ENCODE data around the gene MACROD2. TPM values are rescaled to one million over a fixed set of nuclear protein-coding genes. Genes with fewer than 3 reads are reported as not detected.
"Not testable (repeated sequence)": the region's sequence is repeated elsewhere in the genome, so short reads cannot be mapped to it uniquely, and the experiment has no call there.

MACROD2 gene
- total RNA-seq, 1 donor from 2014 or later = 60.4 TPM

DNA sequence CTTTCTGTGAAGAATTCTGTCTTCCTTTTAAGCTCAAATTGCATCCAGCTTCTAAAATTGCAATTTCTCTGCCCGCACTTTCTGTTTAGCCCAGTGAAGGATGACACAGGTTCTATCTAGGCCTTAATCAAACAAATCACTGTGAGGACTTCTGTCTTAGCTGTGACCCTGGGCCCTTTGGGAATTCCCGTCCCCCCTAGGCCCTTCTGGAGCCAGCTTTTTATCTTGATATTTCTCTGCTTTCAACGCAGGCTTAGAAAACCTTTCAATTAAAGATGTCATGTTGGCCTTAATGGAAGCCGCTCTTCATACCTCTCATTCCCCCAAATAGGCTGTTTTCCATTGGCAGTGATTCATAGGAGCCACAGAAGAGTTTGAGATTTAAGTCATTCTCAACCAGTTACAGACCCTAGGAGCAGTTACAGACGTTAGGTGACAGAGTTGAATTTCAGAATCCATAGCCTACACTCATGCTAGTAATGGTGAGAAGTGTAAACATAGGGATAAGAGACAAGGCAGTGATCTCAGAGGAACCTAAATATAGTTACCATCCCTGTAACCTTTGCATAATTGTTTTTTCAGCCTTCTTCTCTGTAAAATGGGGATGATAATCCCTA lies 416.9 kb downstream of the MACROD2 start:
- no peak for DNase-seq

DNA sequence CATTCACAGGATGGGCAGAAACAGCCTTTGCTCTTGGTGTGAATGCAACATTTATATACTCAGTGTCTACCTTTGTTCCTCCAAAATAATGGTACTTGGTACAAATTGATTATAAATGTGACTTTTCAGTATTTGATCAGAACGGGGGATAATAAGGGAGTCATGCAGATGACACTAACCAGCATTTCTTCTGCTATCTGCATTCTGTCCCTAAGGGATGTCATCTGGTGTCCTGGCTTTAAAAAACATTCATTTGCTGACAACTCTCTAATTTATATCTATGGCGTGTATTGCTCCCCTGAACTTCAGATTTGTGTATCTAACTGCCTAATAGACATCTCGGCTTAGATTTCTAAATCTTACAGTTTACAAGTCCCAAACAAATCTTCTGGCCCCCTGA lies 418.5 kb downstream of the MACROD2 start:
- DNase-seq = no peak

GRCh38 chr20:14414560-14414959 lies 419.2 kb downstream of the MACROD2 start:
- no peak for DNase-seq

GRCh38 chr20:14415467-14415866 lies 420.2 kb downstream of the MACROD2 start:
- no peak for DNase-seq

DNA sequence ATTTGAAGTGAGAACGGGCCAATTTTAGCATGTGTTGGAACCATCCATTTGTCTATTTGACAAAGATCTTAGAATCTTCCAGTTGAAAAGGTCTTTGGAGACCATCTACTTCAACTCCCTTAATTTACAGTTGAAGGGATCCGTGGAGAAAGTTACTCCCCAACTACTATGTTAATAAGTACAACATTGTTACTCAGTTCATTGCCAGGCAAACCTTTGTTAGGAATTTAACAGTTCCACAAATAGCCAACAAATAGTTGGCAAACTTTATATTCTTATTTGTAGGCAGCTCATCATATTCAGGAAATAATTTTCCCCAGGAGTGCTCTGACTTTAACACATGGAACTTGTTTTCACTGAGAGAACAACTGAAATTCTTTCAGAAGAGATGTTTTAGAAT lies 423.1 kb downstream of the MACROD2 start:
- DNase-seq = no peak

- no peak for DNase-seq
These were observed 427.6 kb downstream of the MACROD2 start for GRCh38 chr20:14422892-14423291.

GRCh38 chr20:14431568-14431967 lies 436.3 kb downstream of the MACROD2 start:
- no peak for DNase-seq

DNA sequence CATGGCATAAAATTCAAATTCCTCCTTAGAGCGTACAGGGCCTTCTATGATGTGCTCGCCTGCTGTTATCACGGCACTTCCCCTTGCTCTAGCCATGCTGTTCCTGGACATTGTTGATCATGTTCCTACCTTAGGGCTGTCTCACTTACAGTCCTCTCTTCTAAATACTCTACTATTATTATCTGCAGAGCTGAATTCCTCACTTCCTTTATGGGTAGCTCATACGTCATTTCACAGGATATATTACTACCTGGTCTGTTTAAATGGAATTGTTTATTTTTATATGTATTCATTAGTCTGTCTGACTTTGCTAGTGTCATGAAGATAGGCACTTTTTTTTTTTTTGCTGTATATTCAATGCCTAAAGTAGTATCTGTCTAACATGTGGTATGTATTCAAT lies 436.8 kb downstream of the MACROD2 start:
- DNase-seq = no peak

GRCh38 chr20:14432597-14432996 lies 437.3 kb downstream of the MACROD2 start:
- DNase-seq = no peak

DNA sequence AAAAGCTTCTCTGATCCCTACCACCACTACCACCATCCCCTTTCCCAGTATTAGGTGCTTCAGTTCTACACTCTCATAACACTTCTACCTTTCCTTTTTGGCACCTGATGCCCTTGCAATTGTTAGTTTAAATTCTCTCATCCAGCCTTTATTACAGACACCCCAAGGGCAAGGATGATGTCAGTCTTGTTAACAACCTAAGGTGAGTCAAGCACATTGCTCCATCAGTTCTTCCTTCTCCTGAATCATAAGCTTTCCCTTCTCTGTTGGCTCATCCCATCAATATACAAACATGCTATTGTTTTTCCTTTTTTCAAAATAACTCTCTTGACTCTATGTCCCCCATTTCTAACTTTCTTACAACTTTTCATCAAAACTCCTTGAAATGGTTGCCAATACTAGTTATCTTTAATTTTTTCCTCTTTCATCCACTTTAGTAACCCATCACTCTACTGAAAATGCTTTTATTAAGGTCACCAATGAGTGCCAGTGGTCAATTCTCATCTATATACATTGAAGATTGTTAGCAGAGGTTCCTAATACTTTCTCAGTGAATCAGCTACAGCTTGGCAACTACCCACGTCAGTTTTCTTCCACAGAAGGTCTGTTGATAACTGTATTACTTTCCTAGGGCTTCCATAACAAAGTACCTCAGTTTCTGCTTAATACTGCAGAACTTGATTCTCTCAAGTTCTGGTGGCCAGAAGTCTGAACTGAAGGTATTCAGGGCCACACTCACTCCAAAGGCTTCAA lies 439.2 kb downstream of the MACROD2 start:
- no peak for DNase-seq

GRCh38 chr20:14441201-14441600 lies 445.9 kb downstream of the MACROD2 start:
- DNase-seq = no peak

GRCh38 chr20:14444106-14444505 lies 448.8 kb downstream of the MACROD2 start:
- no peak for DNase-seq

DNA sequence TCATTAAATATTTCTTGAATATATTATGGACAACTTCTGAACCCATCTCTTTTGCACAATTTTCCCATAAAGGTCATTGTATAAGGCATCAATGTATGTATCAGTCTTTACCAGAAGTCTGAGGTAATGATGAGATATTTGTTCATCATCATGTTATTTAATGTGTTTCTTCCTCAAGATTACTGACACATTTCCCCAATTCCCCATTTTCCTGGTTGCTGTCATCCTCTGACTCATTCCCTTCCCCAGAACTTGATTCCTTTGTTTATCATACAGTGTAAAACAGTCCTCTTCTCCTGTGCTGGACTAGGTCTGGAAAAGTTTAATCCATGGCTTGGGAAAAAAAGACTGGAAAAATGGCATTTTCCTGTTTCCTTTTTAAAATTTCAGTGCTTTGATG lies 450.0 kb downstream of the MACROD2 start:
- no peak for DNase-seq

GRCh38 chr20:14445902-14446301 lies 450.6 kb downstream of the MACROD2 start:
- DNase-seq = no peak

GRCh38 chr20:14446446-14446845 lies 451.1 kb downstream of the MACROD2 start:
- DNase-seq = no peak

GRCh38 chr20:14449323-14449722 lies 454.0 kb downstream of the MACROD2 start:
- no peak for DNase-seq

DNA sequence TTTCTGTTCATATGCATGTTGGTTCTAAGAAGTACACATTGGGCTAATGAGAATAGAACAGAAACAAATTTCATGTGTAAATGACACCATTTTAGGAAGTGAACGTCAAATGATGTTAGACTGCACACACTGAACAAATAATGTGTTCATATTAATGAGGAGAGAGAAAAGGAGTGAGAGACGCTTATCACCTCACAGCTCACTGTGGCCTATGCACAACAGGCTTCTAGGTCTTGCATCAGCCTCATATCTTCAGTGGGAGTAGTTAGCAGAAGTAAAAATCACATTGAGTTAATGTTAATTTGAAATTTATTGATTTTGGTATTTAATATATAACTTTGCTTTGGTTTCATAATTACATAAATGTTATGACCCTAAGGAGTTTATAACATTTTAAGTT lies 454.9 kb downstream of the MACROD2 start:
- DNase-seq = no peak

DNA sequence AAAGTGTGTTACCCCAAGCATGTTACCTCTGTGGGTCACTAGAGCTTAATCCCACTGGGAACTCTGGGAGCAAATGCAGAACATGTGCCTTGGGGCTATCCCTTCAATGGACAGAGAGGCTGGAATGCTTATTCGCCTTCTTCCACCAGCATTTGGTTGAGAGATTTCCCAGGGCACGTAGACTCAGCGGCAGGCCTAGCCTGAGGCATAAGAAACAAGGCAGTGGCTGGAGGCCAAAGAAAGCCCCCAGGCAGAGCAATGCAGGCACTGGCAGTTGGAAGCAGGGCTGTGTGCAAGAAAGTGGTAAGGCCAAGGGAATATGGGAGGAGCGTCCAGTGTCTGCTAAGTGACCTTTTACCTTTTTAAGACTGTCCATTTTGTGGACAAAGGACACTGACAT lies 456.1 kb downstream of the MACROD2 start:
- no peak for DNase-seq

DNA sequence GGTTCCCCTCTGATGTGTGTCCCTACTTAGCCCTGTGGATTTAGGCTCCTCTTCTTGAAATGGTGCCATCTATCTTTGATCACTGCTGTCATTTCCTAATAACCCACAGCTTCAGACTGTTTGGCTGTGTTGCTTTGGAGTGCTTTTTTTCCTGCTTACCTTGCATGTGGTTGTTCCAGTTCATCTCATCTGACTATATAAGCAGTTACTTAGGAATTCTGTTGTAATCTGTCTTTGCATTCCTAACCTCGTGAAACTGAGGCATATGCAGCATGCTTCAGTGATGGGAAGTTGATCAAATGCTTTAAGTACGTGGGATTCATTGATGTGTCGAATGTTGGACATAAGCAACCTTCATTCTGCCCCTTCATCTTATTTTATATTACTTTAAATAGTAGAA lies 457.9 kb downstream of the MACROD2 start:
- no peak for DNase-seq

DNA sequence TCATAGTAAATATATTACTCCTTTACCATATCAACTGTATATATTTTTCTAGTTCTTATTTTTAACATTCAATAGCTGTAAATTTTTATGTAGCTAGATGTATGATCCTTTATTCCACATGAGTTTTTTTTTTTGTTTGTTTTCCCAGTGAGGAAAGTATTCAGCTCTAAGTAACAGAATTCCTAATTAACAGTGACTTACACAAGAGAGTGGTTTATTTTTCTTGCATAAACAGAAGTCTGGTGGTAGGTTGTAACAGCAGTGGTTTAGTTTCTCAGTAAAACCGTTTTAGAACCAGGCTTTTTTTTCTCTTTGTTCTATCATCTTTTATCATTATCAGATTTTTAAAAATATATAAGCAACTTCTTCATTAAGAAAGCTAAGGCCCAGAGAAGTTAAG lies 459.0 kb downstream of the MACROD2 start:
- DNase-seq = no peak

DNA sequence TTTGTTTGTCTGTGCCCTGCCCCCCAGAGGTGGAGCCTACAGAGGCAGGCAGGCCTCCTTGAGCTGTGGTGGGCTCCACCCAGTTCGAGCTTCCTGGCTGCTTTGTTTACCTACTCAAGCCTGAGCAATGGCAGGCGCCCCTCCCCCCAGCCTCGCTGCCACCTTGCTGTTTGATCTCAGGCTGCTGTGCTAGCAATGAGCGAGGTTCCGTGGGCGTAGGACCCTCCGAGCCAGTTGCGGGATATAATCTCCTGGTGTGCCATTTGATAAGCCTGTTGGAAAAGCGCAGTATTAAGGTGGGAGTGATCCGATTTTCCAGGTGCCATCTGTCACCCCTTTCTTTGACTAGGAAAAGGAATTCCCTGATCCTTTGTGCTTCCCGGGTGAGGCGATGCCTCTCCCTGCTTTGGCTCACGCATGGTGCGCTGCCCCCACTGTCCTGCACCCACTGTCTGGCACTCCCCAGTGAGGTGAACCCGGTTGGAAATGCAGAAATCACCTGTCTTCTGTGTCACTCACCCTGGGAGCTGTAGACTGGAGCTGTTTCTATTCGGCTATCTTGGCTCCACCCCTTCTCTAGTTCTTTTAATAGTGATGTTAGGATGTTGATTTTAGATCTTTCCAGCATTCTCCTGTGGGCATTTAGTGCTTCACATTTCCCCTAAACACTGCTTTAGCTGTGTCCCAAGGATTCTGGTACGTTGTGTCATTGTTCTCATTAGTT lies 471.9 kb downstream of the MACROD2 start:
- not testable (repeated sequence) for DNase-seq

GRCh38 chr20:14470231-14470899 lies 475.0 kb downstream of the MACROD2 start:
- no peak for DNase-seq

Data from occipital lobe (tissue), 2 donors.